Smooth muscle cell (in vitro differentiated cells): Measurements from ENCODE around the gene TAB2. TPM values are rescaled to one million over a fixed set of nuclear protein-coding genes. Genes with fewer than 3 reads are reported as not detected.

ENCODE experiments used
- DNase-seq: peaks from one replicate; lab custom pipeline; 2025; ENCODE audit not compliant: unreplicated experiment; lab: John Stamatoyannopoulos, UW
- H2AFZ ChIP-seq: fragments of 200-600 bp; sonication (generic); 2 replicates; pipeline ENCODE4 v1.6.0; 2016; ENCODE audit warnings: antibody characterized with exemption, low read depth, mild to moderate bottlenecking
- H3F3A ChIP-seq: fragments of 200-600 bp; sonication (generic); 2 replicates; pipeline ENCODE4 v1.6.0; 2017; ENCODE audit warnings: antibody characterized with exemption, low read depth
- H3K27ac ChIP-seq: fragments of 200-600 bp; sonication (generic); 2 replicates; pipeline ENCODE4 v1.5.1; 2016; ENCODE audit warnings: low read depth, mild to moderate bottlenecking
- H3K27me3 ChIP-seq: fragments of 200-600 bp; sonication (generic); 2 replicates; pipeline ENCODE4 v1.6.1; 2016; ENCODE audit warnings: low read depth, mild to moderate bottlenecking
- H3K36me3 ChIP-seq: fragments of 200-600 bp; sonication (generic); 2 replicates; pipeline ENCODE4 v1.5.1; 2016; ENCODE audit warnings: low read depth
- H3K4me1 ChIP-seq: fragments of 200-600 bp; sonication (generic); 2 replicates; pipeline ENCODE4 v1.5.1; 2016; ENCODE audit warnings: low read depth
- H3K4me2 ChIP-seq: fragments of 200-600 bp; sonication (generic); 2 replicates; pipeline ENCODE4 v1.6.0; 2016; ENCODE audit warnings: mild to moderate bottlenecking
- H3K4me3 ChIP-seq: fragments of 200-600 bp; sonication (generic); 2 replicates; pipeline ENCODE4 v1.5.1; 2016; ENCODE audit warnings: mild to moderate bottlenecking
- H3K79me2 ChIP-seq: fragments of 200-600 bp; sonication (generic); 2 replicates; pipeline ENCODE4 v1.6.0; 2016; ENCODE audit warnings: low read depth, mild to moderate bottlenecking
- H3K9ac ChIP-seq: fragments of 200-600 bp; sonication (generic); 2 replicates; pipeline ENCODE4 v1.6.0; 2016; ENCODE audit warnings: low read depth
- H3K9me3 ChIP-seq: fragments of 200-600 bp; sonication (generic); replicated peaks from 2 replicates; pipeline ENCODE4 v1.5.1; 2016; ENCODE audit warnings: low read depth
- H4K20me1 ChIP-seq: fragments of 200-600 bp; sonication (generic); 2 replicates; pipeline ENCODE4 v1.6.0; 2016; ENCODE audit warnings: low read depth
- CTCF ChIP-seq: fragments of 200-600 bp; sonication (generic); IDR thresholded peaks from 2 replicates; pipeline ENCODE4 v1.5.1; 2017; ENCODE audit warnings: borderline replicate concordance, mild to moderate bottlenecking, antibody characterized with exemption; ENCODE audit not compliant: insufficient read depth, poor library complexity, severe bottlenecking
- WGBS: methylation state at CpG from one replicate; pipeline ENCODE4 v1.1.7; 2016; ENCODE audit warnings: low lambda C conversion rate; 5-methylcytosine and 5-hydroxymethylcytosine counted together
- polyA plus RNA-seq: library from polyadenylated mRNA; unstranded; fragments of >200 nt; fragmentation: Nextera tagmentation; extraction: Ambion mirVana; gene quantifications from 2 replicates; pipeline ENCODE4 v1.2.1, GENCODE V29; 2016
- total RNA-seq: library from RNA; depleted of rRNA; stranded (reverse); fragments of >200 nt; gene quantifications from 2 replicates; pipeline ENCODE4 v1.2.3, GENCODE V29; 2014

TAB2 gene
- total and polyA plus RNA-seq, 2 experiments from 2014 or later = 12.6 to 78.5 TPM

- WGBS = 84% methylated on average over 8 of the region's 8 CpGs
- no peak for TF ChIP-seq CTCF
- H3K36me3 ChIP-seq = no peaks in the 10 kb centered on the region
- H3K27me3 ChIP-seq = no peaks in the 10 kb centered on the region
- no peaks in the 10 kb centered on the region for H4K20me1 ChIP-seq
- H3K27ac ChIP-seq = no peak overlapping the region
- H3F3A ChIP-seq = no peaks in the 10 kb centered on the region
- peaks cover 8% of the 10 kb centered on the region for H3K4me1 ChIP-seq
- no peak overlapping the region for H3K4me2 ChIP-seq
- no peaks in the 10 kb centered on the region for H3K9me3 ChIP-seq
- H3K9ac ChIP-seq = no peak overlapping the region
- H2AFZ ChIP-seq = no peak overlapping the region
- no peak overlapping the region for H3K4me3 ChIP-seq
- no peaks in the 10 kb centered on the region for H3K79me2 ChIP-seq
- DNase-seq = no peak
Observed at GRCh38 chr6:149425224-149425623, 107.7 kb downstream of the TAB2 start.

- Histone ChIP-seq H3K4me2 (no peak overlapping the region), H3K4me1 (peaks cover 8% of the 10 kb centered on the region), H3K27me3 (no peaks in the 10 kb centered on the region), H3K36me3 (no peaks in the 10 kb centered on the region), H3K79me2 (no peaks in the 10 kb centered on the region), H3K9ac (no peak overlapping the region), H2AFZ (no peak overlapping the region), H3K4me3 (no peak overlapping the region), H3F3A (no peaks in the 10 kb centered on the region), H3K27ac (no peak overlapping the region), H3K9me3 (no peaks in the 10 kb centered on the region), H4K20me1 (no peaks in the 10 kb centered on the region)
- no peak for DNase-seq
- 97% methylated on average over 5 of the region's 5 CpGs for WGBS
- no peak for TF ChIP-seq CTCF
Observed at GRCh38 chr6:149425754-149426153, 108.2 kb downstream of the TAB2 start.

GRCh38 chr6:149428606-149429005 is 111.1 kb downstream of the TAB2 start:
- no peaks in the 10 kb centered on the region for H3F3A ChIP-seq

More at GRCh38 chr6:149428606-149429005, 111.1 kb downstream of the TAB2 start:
- TF ChIP-seq CTCF = no peak
- Histone ChIP-seq H2AFZ (no peak overlapping the region), H4K20me1 (no peaks in the 10 kb centered on the region), H3K4me1 (peaks cover 7% of the 10 kb centered on the region), H3K27me3 (no peaks in the 10 kb centered on the region), H3K27ac (no peak overlapping the region), H3K9ac (no peak overlapping the region), H3K4me2 (no peak overlapping the region), H3K9me3 (no peaks in the 10 kb centered on the region), H3K36me3 (no peaks in the 10 kb centered on the region), H3K4me3 (no peak overlapping the region), H3K79me2 (no peaks in the 10 kb centered on the region)
- DNase-seq = no peak
- WGBS = 95% methylated on average over 4 of the region's 4 CpGs
